Measurements from ENCODE around the gene ZNF697.
"Not testable (repeated sequence)": the region's sequence is repeated elsewhere in the genome, so short reads cannot be mapped to it uniquely, and the experiment has no call there.

The ZNF697 gene

GRCh38 chr1:119647734-119648619 is at the start of gene ZNF697:
Gene ZNF697 (minus strand): TSS chr1:119648266. CDS start chr1:119626100, 22,166 bp downstream.
- DNase-seq = peak in 2 of 6 experiments; percentile 12

- no peak for DNase-seq
Observed at GRCh38 chr1:119697598-119697997, 49.5 kb upstream of the ZNF697 start.

- DNase-seq = not testable (repeated sequence)
Observed at GRCh38 chr1:119696863-119697262, 48.8 kb upstream of the ZNF697 start.

- DNase-seq = no peak
Observed at GRCh38 chr1:119689511-119689910, 41.4 kb upstream of the ZNF697 start.

- DNase-seq = no peak
Observed at GRCh38 chr1:119688810-119689209, 40.7 kb upstream of the ZNF697 start.

- DNase-seq = no peak
Observed at GRCh38 chr1:119687434-119688079, 39.5 kb upstream of the ZNF697 start.

GRCh38 chr1:119686661-119687060 is 38.6 kb upstream of the ZNF697 start:
- DNase-seq = no peak

- DNase-seq = no peak
Observed at GRCh38 chr1:119683893-119684292, 35.8 kb upstream of the ZNF697 start.

- DNase-seq = no peak
Observed at GRCh38 chr1:119682141-119682540, 34.1 kb upstream of the ZNF697 start.

- DNase-seq = no peak
Observed at GRCh38 chr1:119681560-119681959, 33.5 kb upstream of the ZNF697 start.

- no peak for DNase-seq
Observed at GRCh38 chr1:119680723-119681122, 32.7 kb upstream of the ZNF697 start.

- no peak for DNase-seq
Observed at GRCh38 chr1:119680193-119680592, 32.1 kb upstream of the ZNF697 start.

- no peak for DNase-seq
Observed at GRCh38 chr1:119679223-119679622, 31.2 kb upstream of the ZNF697 start.

- DNase-seq = no peak
Observed at GRCh38 chr1:119676571-119677206, 28.6 kb upstream of the ZNF697 start.

- DNase-seq = peak; percentile 5 to 69 (median 26)
Observed at GRCh38 chr1:119675349-119676345, 27.6 kb upstream of the ZNF697 start.

GRCh38 chr1:119674835-119675289 is 26.8 kb upstream of the ZNF697 start:
- DNase-seq = peak in 3 of 6 experiments; percentile 1 to 19 (median 12)

GRCh38 chr1:119674111-119674526 is 26.1 kb upstream of the ZNF697 start:
- no peak for DNase-seq

- DNase-seq = no peak
Observed at GRCh38 chr1:119673171-119673940, 25.3 kb upstream of the ZNF697 start.

GRCh38 chr1:119670898-119671297 is 22.8 kb upstream of the ZNF697 start:
- DNase-seq = no peak

GRCh38 chr1:119667173-119667572 is 19.1 kb upstream of the ZNF697 start:
- DNase-seq = no peak

- DNase-seq = no peak
Observed at GRCh38 chr1:119664067-119664466, 16.0 kb upstream of the ZNF697 start.

All from stimulated activated naive CD4-positive, alpha-beta T cell (primary cell).